AG10803 (cell line): ENCODE measurements around the gene FN1.

Experiments used
- DNase-seq: peaks from one replicate; pipeline ENCODE4 v3.0.0; 2010; ENCODE audit warnings: low read depth
- H3K4me3 ChIP-seq: 2 replicates; pipeline ENCODE4 v1.5.1; 2011; ENCODE audit warnings: mild to moderate bottlenecking, low read length, control low read depth
- CTCF ChIP-seq: conservative IDR thresholded peaks from 2 replicates; pipeline ENCODE4 v1.5.1; 2011; ENCODE audit warnings: mild to moderate bottlenecking, low read length, control low read depth, inconsistent platforms

FN1 gene

GRCh38 chr2:215374002-215374401, 61.9 kb downstream of the FN1 start:
- H3K4me3 ChIP-seq = no peak overlapping the region
- DNase-seq = no peak
- TF ChIP-seq CTCF = no peak

GRCh38 chr2:215372968-215373649, 62.8 kb downstream of the FN1 start:
- DNase-seq = no peak
- no peak for TF ChIP-seq CTCF
- no peak overlapping the region for H3K4me3 ChIP-seq

- no peak for TF ChIP-seq CTCF
- H3K4me3 ChIP-seq = no peak overlapping the region
- DNase-seq = no peak
These were observed 63.7 kb downstream of the FN1 start for GRCh38 chr2:215371915-215372897.

GRCh38 chr2:215370112-215370965, 65.5 kb downstream of the FN1 start:
- DNase-seq = peak; percentile 42
- no peak overlapping the region for H3K4me3 ChIP-seq
- TF ChIP-seq CTCF = no peak

GRCh38 chr2:215369181-215369760, 66.6 kb downstream of the FN1 start:
- no peak overlapping the region for H3K4me3 ChIP-seq
- peak; percentile 31 for DNase-seq
- TF ChIP-seq CTCF = no peak

- DNase-seq = no peak
- TF ChIP-seq CTCF = no peak
- H3K4me3 ChIP-seq = no peak overlapping the region
These were observed 67.4 kb downstream of the FN1 start for GRCh38 chr2:215368493-215368809.
